Activated T-cell treated with anti-CD3 and anti-CD28 coated beads for 48 hours (primary cell): ENCODE data around the gene KANSL1.

Experiments
- DNase-seq: peaks from one replicate; pipeline ENCODE4 v3.0.0-alpha.2; 2020; ENCODE audit warnings: low read depth

Gene KANSL1

DNA sequence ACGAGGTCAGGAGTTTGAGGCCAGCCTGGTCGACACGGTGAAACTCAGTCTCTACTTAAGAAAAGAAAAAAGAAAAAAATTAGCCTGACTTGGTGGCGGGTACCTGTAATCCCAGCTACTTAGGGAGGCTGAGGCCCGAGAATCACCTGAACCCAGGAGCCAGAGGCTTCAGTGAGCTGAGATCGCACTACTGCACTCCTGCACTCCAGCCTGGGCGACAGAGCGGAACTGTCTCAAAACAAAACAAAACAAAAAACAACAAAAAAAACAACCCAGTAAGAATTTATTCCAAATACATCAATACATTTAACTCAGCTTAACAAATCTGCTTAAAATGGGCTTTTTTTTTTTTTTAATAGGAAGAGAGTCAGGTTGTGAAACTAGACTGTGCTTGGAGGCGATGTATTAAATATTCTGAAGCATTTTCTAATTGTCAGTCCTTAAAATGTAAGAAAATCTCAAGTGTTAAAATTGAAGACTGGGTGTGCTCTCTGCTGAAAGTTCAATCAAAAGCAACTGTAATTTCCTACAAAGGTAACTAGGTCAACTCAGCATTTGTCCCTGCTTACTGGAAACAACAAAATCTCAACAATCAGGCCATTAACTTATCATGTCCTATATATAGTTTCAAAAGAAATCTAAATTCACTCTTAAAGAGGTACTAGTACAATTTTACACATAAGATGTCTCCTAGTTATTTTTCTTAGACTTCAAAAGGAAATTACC lies 23.2 kb downstream of the KANSL1 start:
- DNase-seq: no peak

GRCh38 chr17:46167826-46168569 lies 25.2 kb downstream of the KANSL1 start:
- no peak for DNase-seq

DNA sequence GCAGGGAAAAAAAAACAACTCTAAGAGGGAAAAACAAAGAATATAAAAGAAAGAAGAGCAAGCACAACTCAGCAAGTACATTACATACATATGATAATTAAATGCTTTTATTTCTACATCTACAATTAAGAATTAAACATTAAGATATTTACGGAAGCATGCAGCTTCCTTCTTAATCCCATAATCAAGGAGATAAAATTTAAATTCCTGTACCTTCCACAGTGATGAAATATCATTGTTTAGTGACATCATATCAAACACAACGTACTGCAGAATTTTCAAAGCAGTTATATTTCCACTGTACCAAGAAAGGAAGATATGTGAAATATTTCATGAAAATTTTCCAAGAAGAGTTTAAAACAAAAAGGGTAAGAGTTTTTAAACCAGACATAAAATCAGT lies 26.0 kb downstream of the KANSL1 start:
- DNase-seq: no peak

DNA sequence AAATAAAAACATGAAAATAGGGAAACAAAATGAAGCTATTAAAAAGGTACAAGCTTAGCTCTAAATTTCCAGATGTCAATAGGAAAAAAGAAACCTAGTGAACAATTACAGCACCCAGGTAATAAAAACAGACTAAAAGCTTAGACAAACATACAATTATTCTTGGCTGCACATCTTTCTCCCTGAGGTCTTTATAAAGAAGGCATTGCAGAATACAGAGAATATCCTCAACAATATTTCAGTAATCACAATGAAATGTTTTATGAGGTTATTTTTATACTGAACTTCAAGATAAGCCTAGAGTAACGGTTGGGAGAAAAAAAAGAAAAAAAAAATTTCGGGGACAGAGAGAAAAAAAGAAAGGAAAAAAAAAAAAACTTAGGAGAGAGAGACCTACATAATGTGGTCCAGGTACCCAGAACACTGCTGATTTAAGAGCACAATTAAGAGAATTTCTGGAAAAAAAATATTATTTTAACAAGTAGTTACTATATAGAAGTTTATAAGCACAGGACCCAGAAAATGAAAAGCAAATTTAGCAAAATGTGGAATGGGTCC lies 26.5 kb downstream of the KANSL1 start:
- DNase-seq: no peak

GRCh38 chr17:46163929-46164594 lies 29.2 kb downstream of the KANSL1 start:
- DNase-seq: no peak

DNA sequence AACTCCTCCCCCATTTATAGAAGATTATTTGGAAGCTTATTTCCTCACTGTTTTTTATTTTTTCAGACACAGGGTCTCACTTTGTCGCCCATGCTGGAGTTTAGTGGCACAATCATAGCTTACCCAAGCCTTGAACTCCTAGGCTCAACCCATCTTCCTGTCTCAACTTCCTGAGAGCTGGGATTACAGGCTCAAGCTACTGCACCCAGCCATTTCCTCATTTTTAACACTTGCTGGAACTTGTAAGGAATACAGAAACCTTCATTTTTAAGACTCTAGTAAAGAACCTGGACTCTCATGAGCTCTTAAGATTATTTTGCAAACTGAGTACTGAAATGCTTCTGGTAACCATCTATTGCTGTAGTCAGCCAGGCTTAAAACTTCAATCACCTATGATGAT lies 29.9 kb downstream of the KANSL1 start:
- DNase-seq: no peak

GRCh38 chr17:46162866-46163265 lies 30.4 kb downstream of the KANSL1 start:
- DNase-seq: no peak

GRCh38 chr17:46160169-46160568 lies 33.1 kb downstream of the KANSL1 start:
- no peak for DNase-seq

GRCh38 chr17:46159686-46160085 lies 33.5 kb downstream of the KANSL1 start:
- no peak for DNase-seq

DNA sequence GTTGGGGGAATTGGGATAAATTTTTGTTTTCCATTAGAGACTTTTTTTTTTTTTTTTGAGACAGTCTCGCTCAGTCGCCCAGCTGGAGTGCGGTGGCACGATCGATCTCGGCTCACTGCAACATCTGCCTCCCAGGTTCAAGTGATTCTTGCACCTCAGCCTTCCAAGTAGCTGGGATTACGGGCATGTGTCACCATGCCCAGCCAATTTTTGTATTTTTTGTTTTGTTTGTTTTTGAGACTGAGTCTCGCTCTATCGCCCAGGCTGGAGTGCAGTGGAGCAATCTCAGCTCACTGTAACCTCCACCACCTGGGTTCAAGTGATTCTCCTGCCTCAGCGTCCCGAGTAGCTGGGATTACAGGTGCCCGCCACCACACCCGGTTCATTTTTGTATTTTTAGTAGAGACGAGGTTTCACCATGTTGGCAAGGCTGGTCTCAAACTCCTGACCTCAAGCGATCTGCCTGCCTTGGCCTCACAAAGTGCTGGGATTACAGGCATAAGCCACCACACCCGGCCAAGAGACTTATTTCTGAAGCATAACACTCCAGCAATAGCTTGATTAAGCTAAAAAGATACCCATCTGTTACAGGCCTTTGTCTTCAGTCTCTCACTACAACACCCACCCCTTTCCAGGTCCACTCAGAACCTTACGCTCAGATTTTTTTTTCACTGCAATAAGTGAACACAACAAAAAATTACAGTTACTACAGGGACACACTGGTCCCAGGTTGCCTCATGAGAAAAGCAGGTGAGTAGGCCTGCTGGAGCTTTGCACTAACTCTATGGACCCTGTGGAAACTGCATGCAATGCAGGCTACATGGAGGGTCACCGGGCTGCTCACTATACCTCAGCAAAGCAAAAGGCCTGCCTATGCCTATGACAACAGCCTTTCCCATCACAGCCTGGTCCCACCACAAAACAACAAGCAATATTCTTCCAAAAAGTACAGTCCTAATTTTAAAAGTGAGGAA lies 34.6 kb downstream of the KANSL1 start:
- no peak for DNase-seq

- DNase-seq: no peak
Observed at GRCh38 chr17:46157443-46158062, 35.7 kb downstream of the KANSL1 start.

GRCh38 chr17:46154151-46154816 lies 38.9 kb downstream of the KANSL1 start:
- no peak for DNase-seq

GRCh38 chr17:46152423-46152822 lies 40.8 kb downstream of the KANSL1 start:
- DNase-seq: no peak

DNA sequence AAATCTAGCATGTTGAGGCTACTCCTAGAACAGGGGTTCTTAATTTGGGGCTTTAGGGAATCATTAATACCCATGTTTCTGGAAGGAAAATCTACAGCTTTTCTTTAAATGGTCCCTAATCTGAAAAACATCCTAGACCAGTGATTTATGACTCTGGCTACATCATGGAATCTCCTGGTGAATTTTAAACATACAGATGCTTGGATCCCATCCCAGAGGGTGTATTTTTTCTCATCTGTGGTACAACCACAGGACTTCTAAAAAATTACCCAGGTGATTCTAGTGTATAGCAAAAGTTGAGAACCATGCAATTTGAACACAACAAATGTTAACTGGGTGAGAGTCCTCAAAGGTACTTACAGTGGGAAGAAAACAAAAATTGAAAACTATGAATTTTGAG lies 41.5 kb downstream of the KANSL1 start:
- DNase-seq: no peak

DNA sequence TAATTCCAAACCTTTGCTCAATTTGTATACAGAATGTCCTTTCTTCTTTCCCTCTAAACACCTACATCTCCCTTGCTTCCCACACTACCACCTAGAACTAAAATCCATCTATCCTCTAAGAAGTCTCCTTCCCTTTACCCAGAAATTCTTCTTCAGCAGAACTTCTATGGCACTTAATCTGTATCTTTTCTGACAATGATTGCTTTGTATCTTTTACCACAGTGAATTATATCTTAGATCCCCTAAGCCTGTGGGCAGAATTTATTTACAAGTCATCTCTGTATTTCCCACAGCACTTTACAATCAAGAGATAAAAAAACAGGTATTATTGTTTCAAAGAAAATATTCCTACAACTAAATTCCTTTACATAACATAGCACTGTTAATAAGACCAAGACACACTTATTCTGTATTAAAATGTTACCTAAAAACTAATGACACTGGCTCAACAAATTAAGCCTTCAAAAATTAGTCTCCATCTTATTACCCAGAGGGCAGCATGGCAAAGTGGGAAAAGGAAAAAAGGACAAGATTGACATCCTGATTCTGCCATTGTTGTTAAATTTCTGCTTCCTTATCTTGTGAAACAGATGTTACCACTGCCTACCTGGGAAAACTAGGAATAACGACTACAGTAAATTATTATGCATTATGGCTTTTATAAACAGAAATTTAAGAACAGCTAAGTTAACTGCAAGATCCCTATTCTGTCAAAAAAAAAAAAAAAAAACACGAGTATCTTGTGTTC lies 42.8 kb downstream of the KANSL1 start:
- no peak for DNase-seq

DNA sequence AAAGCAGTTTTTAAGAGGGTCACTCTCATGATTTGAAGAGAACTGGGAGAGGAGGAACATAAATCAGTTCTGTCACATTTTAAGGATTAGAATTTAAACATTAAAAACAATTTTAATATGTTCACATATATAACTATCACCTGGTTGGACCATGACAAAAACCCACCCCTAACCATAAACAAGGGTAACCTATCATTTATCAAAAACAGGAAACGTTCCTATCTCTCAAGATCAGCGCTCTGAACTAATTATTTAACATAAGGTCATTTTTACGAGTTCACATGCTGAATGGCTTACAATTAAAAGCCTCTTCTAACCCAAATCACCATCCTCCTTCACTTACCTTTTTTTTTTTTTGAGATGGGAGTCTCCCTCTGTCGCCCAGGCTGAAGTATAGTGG lies 45.0 kb downstream of the KANSL1 start:
- DNase-seq: no peak

DNA sequence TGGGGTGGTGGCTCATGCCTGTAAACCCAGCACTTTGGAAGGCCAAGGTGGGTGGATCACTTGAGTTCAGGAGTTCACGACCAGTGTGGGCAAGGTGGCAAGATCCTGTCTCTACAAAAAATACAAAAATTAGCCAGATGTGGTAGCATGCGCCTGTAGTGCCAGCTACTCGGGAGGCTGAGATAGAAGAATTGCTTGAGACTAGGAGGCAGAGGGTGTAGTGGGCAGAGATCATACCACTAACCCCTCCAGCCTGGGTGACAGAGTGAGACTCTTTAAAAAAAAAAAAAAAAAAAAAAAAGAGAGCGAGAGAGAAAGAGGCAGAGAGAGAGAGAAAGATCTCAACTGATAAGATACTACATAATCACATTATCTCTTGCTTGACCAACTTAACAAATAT lies 45.9 kb downstream of the KANSL1 start:
- peak; percentile 22 for DNase-seq

GRCh38 chr17:46144246-46144645 lies 49.0 kb downstream of the KANSL1 start:
- no peak for DNase-seq

GRCh38 chr17:46143827-46144236 lies 49.4 kb downstream of the KANSL1 start:
- DNase-seq: no peak

- DNase-seq: no peak
Observed at GRCh38 chr17:46141645-46142044, 51.6 kb downstream of the KANSL1 start.
